Measurements from ENCODE around the gene RASIP1.
"Not testable (repeated sequence)": the region's sequence is repeated elsewhere in the genome, so short reads cannot be mapped to it uniquely, and the experiment has no call there.

Gene RASIP1, protein sequence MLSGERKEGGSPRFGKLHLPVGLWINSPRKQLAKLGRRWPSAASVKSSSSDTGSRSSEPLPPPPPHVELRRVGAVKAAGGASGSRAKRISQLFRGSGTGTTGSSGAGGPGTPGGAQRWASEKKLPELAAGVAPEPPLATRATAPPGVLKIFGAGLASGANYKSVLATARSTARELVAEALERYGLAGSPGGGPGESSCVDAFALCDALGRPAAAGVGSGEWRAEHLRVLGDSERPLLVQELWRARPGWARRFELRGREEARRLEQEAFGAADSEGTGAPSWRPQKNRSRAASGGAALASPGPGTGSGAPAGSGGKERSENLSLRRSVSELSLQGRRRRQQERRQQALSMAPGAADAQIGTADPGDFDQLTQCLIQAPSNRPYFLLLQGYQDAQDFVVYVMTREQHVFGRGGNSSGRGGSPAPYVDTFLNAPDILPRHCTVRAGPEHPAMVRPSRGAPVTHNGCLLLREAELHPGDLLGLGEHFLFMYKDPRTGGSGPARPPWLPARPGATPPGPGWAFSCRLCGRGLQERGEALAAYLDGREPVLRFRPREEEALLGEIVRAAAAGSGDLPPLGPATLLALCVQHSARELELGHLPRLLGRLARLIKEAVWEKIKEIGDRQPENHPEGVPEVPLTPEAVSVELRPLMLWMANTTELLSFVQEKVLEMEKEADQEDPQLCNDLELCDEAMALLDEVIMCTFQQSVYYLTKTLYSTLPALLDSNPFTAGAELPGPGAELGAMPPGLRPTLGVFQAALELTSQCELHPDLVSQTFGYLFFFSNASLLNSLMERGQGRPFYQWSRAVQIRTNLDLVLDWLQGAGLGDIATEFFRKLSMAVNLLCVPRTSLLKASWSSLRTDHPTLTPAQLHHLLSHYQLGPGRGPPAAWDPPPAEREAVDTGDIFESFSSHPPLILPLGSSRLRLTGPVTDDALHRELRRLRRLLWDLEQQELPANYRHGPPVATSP

GRCh38 chr19:48740164-48740972, at the start of gene RASIP1:
TSS of gene RASIP1 (minus strand) at chr19:48740610. CDS start at chr19:48740282, 328 bp downstream.
- no peak for DNase-seq (ENCODE audit: low read depth, low spot score)

DNA sequence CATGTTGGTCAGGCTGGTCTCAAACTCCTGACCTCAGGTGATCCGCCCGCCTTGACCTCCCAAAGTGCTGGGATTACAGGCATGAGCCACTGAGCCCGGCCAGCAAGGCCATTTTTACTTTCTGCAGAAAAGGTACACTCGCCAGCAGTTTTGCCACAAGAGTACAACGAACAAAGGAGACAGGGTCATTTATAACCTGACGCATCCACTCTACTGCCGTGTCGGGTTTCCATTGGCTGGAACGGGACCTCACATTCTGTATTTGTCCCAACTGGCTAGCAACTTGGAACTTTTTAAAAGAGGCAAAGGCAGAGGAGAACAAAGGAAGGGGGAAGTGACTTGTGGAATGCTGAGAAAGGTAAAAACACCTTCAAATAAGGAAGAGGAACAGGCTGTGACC, 46.9 kb upstream of the RASIP1 start:
- not testable (repeated sequence) for DNase-seq (ENCODE audit: low read depth, low spot score)

DNA sequence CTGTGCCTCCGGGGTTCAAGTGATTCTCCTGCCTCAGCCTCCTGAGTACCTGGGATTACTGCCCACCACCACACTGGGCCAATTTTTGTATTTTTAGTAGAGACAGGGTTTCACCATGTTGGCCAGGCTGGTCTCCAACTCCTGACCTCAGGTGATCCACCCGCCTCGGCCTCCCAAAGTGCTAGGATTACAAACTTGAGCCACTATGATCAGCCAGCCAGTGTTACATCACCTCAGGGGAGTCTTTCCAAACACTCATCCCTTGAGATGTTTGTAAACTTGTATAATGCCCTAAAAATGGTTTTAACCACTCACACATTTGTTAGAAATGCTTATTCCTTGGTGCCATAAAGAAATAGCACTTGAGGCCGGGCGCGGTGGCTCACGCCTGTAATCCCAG, 46.0 kb upstream of the RASIP1 start:
- not testable (repeated sequence) for DNase-seq (ENCODE audit: low read depth, low spot score)

GRCh38 chr19:48784527-48784926, 44.1 kb upstream of the RASIP1 start:
- no peak for DNase-seq (ENCODE audit: low read depth, low spot score)

- DNase-seq (ENCODE audit: low read depth, low spot score), result no peak
These were observed 40.4 kb upstream of the RASIP1 start for GRCh38 chr19:48780631-48781391.

DNA sequence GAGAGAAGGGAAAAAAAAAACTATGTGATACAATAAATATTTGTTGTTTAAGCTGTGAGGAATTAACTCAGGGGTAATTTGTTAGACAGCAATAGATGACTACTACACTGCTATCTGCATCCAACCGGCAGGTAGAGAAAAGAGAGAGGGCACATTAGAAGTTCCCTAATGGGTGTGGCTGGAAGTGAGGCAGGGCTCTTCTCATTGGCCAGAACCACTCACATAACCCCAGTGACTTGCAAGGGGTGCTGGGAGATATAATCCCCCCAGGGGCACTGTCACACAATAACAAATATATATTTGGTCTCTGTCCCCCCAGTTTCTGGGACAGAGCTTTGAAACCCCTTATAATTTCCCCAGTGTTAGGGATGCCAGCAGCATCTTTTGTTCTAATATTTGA, 39.2 kb upstream of the RASIP1 start:
- DNase-seq (ENCODE audit: low read depth, low spot score), result no peak

- DNase-seq (ENCODE audit: low read depth, low spot score), result no peak
These were observed 37.3 kb upstream of the RASIP1 start for GRCh38 chr19:48777720-48778119.

DNA sequence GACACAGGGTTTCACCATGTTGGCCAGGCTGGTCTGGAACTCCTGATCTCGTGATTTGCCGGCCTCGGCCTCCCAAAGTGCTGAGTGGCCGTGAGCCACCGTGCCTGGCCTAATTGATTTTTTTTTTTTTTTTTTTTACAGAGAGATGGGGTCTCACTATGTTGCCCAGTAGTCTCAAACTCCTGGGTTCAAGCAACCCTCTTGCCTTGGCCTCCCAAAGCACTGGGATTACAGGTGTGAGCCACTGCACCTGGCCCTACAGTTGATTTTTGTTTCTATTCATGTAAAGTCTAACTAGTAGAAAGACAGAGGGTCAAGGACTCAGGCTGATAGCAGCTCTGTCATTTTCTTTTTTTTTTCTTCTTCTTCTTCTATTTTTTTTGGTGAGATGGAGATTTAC, 36.7 kb upstream of the RASIP1 start:
- DNase-seq (ENCODE audit: low read depth, low spot score), result no peak

DNA sequence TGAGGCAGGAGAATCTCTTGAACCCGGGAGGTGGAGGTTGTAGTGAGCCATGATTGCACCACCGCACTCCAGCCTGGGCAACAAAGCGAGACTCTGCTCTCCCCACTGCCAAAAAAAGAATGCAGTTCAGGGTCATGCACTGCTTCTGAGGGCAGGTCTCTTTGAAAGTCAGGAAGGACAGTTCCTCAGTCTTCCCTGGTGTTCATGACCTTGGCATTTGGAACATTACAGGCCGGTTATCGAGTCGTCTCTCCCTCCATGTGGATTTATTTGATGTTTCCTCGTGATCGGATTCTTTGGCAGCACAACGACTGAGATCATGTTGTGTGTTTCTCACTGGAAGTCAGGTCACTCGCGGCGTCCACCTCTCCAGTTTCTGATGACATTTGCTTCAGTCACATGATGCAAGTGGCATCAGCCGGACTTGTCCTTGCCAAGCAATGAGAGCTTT, 32.1 kb upstream of the RASIP1 start:
- no peak for DNase-seq (ENCODE audit: low read depth, low spot score)

- DNase-seq (ENCODE audit: low read depth, low spot score), result no peak
These were observed 30.5 kb upstream of the RASIP1 start for GRCh38 chr19:48770734-48771472.

GRCh38 chr19:48770266-48770665, 29.9 kb upstream of the RASIP1 start:
- DNase-seq (ENCODE audit: low read depth, low spot score), result no peak

GRCh38 chr19:48768994-48769713, 28.7 kb upstream of the RASIP1 start:
- DNase-seq (ENCODE audit: low read depth, low spot score), result no peak

DNA sequence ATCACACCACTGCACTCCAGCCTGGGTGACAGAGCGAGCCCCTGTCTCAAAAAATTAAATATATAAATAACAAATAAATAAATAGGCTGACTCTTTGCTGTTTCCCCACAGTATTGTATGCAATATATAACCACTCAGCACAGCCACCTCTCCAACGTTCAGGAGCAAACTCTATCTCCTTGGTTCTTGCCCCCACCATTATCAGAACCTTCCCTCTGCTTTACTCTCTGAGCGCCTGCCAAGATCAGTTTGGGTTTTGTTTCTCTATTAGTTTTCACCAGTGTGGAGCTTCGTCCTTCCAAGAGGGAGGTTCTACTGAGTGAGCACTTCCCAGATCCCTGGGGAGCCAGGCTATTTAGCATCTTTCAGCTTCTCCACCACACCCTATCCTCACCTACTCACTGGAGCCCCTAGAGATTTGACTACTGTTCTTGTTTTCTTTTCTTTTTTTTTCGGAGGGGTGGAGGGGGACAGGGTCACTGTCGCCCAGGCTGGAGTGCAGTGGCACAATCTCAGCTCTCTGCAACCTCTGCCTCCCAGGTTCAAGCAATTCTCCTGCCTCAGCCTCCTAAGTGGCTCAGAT, 27.9 kb upstream of the RASIP1 start:
- not testable (repeated sequence) for DNase-seq (ENCODE audit: low read depth, low spot score)

GRCh38 chr19:48765816-48766215, 25.4 kb upstream of the RASIP1 start:
- not testable (repeated sequence) for DNase-seq (ENCODE audit: low read depth, low spot score)

DNA sequence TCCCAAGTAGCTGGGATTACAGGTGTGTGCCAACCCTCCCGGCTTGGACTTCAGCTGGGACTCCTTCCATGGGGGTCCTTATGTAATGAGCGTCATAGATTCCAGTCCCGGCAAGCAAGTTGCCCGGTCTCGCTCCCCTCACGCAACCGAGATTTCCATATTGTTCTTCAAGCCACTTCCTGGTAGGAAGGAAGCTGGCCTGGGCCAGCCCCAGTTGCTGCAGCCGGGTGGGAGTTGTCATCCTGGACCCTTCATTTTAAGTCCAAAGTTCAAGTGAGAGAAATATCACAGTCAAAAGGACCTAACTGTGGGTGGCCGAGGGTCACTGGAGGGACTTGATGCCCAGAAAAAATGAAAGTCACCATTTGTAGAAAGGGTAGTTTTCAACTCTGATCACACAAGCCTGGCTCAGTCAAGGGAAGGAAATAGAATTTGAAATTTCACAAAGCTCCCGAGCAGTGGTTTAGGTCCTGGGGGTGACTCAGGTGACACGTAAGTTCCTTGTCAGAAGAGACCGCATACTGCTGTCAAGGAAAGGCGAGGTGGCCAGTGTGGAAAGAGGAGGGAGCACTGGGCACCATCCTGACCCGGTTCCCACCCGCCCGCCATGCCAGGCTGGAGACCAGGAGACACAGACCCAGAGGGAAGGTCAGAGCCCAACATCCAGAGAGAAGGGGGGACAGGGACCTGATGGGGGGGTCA, 20.2 kb upstream of the RASIP1 start:
- DNase-seq (ENCODE audit: low read depth, low spot score), result no peak

- no peak for DNase-seq (ENCODE audit: low read depth, low spot score)
These were observed 17.3 kb upstream of the RASIP1 start for GRCh38 chr19:48757741-48758144.

- DNase-seq (ENCODE audit: low read depth, low spot score), result no peak
These were observed 16.8 kb upstream of the RASIP1 start for GRCh38 chr19:48757089-48757675.

DNA sequence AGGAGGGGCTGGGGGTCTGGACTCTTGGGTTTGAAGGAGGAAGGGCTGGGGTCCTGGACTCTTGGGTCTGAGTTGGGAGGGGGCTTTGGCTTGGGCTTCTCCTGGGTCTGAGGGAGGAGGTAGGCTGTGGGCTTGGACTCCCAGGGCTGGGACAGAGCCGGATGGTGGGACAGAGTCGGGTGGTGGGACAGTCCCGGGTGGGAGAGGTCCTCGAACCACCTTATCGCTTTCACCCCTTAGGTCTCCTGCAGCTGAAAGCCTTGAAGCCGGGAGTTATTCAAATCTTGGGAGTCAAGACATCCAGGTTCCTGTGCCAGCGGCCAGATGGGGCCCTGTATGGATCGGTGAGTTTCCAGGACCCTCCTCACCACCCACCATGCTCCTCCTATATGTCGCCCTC, 16.3 kb upstream of the RASIP1 start:
- no peak for DNase-seq (ENCODE audit: low read depth, low spot score)

Data from activated CD4-positive, CD25-positive, alpha-beta regulatory T cell treated with anti-CD3 and anti-CD28 coated beads, Interleukin-2, amount 50 U/mL, for 16 hours (primary cell).